Body of pancreas (tissue), 4 donors: Measurements from ENCODE around the gene IPO11. TPM values are rescaled to one million over a fixed set of nuclear protein-coding genes. Genes with fewer than 3 reads are reported as not detected.

Experiments used
- ATAC-seq: fragments of 150-250 bp; one replicate; pipeline ENCODE4 v1.9.1; 2016
- DNase-seq, 4 donors: peaks; one replicate each; pipeline ENCODE4 v3.0.0-alpha.2; 2019
- H3K27ac ChIP-seq, 4 donors: fragments of 200-600 bp; sonication (generic); 1 replicate in 3 of 4; 2 replicates in 1 of 4; pipeline versions ENCODE4 v1.5.1 to v1.6.1; 2016 to 2019; ENCODE audit warnings: mild to moderate bottlenecking in 1 of 4, mixed read lengths in 1 of 4, moderate library complexity in 1 of 4
- H3K27me3 ChIP-seq, 2 donors: fragments of 200-600 bp; sonication (generic); one replicate each; pipeline ENCODE4 v1.6.0; 2016; ENCODE audit warnings: mild to moderate bottlenecking in 1 of 2
- H3K36me3 ChIP-seq, 2 donors: fragments of 200-600 bp; sonication (generic); replicated peaks in 1 of 2; 2 replicates each; pipeline ENCODE4 v1.5.1; 2016; ENCODE audit warnings: low read depth in 2 of 2; ENCODE audit not compliant: insufficient read depth in 1 of 2
- H3K4me1 ChIP-seq: fragments of 200-600 bp; sonication (generic); one replicate; pipeline ENCODE4 v1.6.0; 2016
- H3K4me3 ChIP-seq, 2 donors: fragments of 200-600 bp; sonication (generic); 1 replicate in 1 of 2; 2 replicates in 1 of 2; pipeline ENCODE4 v1.5.1; 2016 to 2019
- H3K9me3 ChIP-seq, 3 donors: fragments of 200-600 bp; sonication (generic); 1 replicate in 2 of 3; 2 replicates in 1 of 3; pipeline ENCODE4 v1.5.1; 2016
- CTCF ChIP-seq, 7 experiments: fragments of 450-650 bp in 4 of 7; fragments of 200-600 bp in 3 of 7; sonication (generic) in 3 of 7; IDR thresholded peaks; one replicate each; pipeline ENCODE4 v1.5.1; 2016 to 2019; ENCODE audit warnings: antibody characterized with exemption in 7 of 7
- POLR2A ChIP-seq, 3 donors: fragments of 450-650 bp; IDR thresholded peaks; one replicate each; pipeline ENCODE4 v1.6.1; 2016; ENCODE audit warnings: antibody characterized with exemption in 3 of 3, mild to moderate bottlenecking in 2 of 3
- WGBS, 2 donors: methylation state at CpG; one replicate each; pipeline ENCODE4 v1.1.5; 2017; 5-methylcytosine and 5-hydroxymethylcytosine counted together
- intact Hi-C: fragments of 100-400 bp; cut with DNase I; formaldehyde crosslinking; loops from one replicate; pipeline ENCODE4 v1.15.1; 2023
- total RNA-seq, 2 donors: library from RNA; depleted of rRNA; stranded (reverse); fragments of >200 nt; gene quantifications; one replicate each; pipeline ENCODE4 v1.1.0, GENCODE V29; 2016

The IPO11 gene
- total RNA-seq, 2 donors from 2014 or later, result 10.9 to 13.2 TPM

- intact Hi-C loops, result no loop called here
- peaks cover 0 to 10% of the 10 kb centered on the region in 2 donors for H3K36me3 ChIP-seq
- 95 to 100% methylated on average over 1 of the region's 1 CpG for WGBS, 2 donors
- H3K27me3 ChIP-seq, result no peaks in the 10 kb centered on the region
- no peaks in the 10 kb centered on the region for H3K4me1 ChIP-seq
- no peak for DNase-seq
- no peak overlapping the region for H3K27ac ChIP-seq
- H3K4me3 ChIP-seq, result no peak overlapping the region
- TF ChIP-seq CTCF (IDR thresholded peaks at IDR 0.05) (no peak), POLR2A (IDR thresholded peaks at IDR 0.05) (no peak)
- ATAC-seq, result no peak
- H3K9me3 ChIP-seq, result no peaks in the 10 kb centered on the region
Observed at GRCh38 chr5:62374090-62374489, 38.5 kb upstream of the IPO11 start.

- Histone ChIP-seq H3K4me3 (no peak overlapping the region), H3K4me1 (no peaks in the 10 kb centered on the region), H3K9me3 (no peaks in the 10 kb centered on the region), H3K27ac (no peak overlapping the region), H3K27me3 (no peaks in the 10 kb centered on the region), H3K36me3 (peaks cover 0 to 19% of the 10 kb centered on the region in 2 donors)
- intact Hi-C loops, result no loop called here
- no peak for DNase-seq
- no peak for ATAC-seq
- no peak for TF ChIP-seq CTCF (IDR thresholded peaks at IDR 0.05)
- no peak for TF ChIP-seq POLR2A (IDR thresholded peaks at IDR 0.05)
Observed at GRCh38 chr5:62375627-62376026, 36.9 kb upstream of the IPO11 start.

- no peak overlapping the region for H3K4me3 ChIP-seq
- DNase-seq (no peak), ATAC-seq (no peak)
- TF ChIP-seq CTCF (IDR thresholded peaks at IDR 0.05), result no peak
- TF ChIP-seq POLR2A (IDR thresholded peaks at IDR 0.05), result no peak
- intact Hi-C loops, result no loop called here
- H3K36me3 ChIP-seq, result peaks cover 0 to 19% of the 10 kb centered on the region in 2 donors
- no peaks in the 10 kb centered on the region for H3K4me1 ChIP-seq
- 97% methylated on average over 3 of the region's 3 CpGs for WGBS, 2 donors
- H3K27ac ChIP-seq, result no peak overlapping the region
- H3K9me3 ChIP-seq, result no peaks in the 10 kb centered on the region
- H3K27me3 ChIP-seq, result no peaks in the 10 kb centered on the region
Observed at GRCh38 chr5:62376064-62376463, 36.5 kb upstream of the IPO11 start.

- ATAC-seq (peak; percentile 86), DNase-seq (no peak)
- Histone ChIP-seq H3K27ac (peak overlapping the region in 3 of 4 donors; percentile 61 to 67 (median 67)), H3K9me3 (no peaks in the 10 kb centered on the region), H3K36me3 (peaks cover 9 to 18% of the 10 kb centered on the region in 2 donors), H3K4me1 (peaks cover 14% of the 10 kb centered on the region), H3K27me3 (no peaks in the 10 kb centered on the region), H3K4me3 (no peak overlapping the region)
- TF ChIP-seq CTCF (IDR thresholded peaks at IDR 0.05) (no peak), POLR2A (IDR thresholded peaks at IDR 0.05) (no peak)
- intact Hi-C loops, result no loop called here
- 36 to 43% methylated on average over 4 of the region's 4 CpGs for WGBS, 2 donors
Observed at GRCh38 chr5:62385131-62385530, 27.4 kb upstream of the IPO11 start.

GRCh38 chr5:62385816-62386400 lies 26.7 kb upstream of the IPO11 start:
- H3K36me3 ChIP-seq, result peaks cover 9 to 17% of the 10 kb centered on the region in 2 donors
- peaks cover 14% of the 10 kb centered on the region for H3K4me1 ChIP-seq
- peak overlapping the region in 3 of 4 donors; percentile 56 to 67 (median 61) for H3K27ac ChIP-seq
- H3K9me3 ChIP-seq, result no peaks in the 10 kb centered on the region
- WGBS, 2 donors, result 65 to 75% methylated on average over 2 of the region's 2 CpGs
- DNase-seq, result no peak
- TF ChIP-seq POLR2A (IDR thresholded peaks at IDR 0.05) (no peak), CTCF (IDR thresholded peaks at IDR 0.05) (no peak)
- ATAC-seq, result peak; percentile 61
- H3K27me3 ChIP-seq, result no peaks in the 10 kb centered on the region
- H3K4me3 ChIP-seq, result no peak overlapping the region
- intact Hi-C loops, result no loop called here
